Stomach smooth muscle (tissue), 2 donors: Measurements from ENCODE around the gene CDHR1.

ENCODE experiments used
- H3K27ac ChIP-seq: one replicate; pipeline ENCODE4 v1.7.0; 2013; ENCODE audit warnings: mild to moderate bottlenecking, low read length, inconsistent platforms
- H3K27me3 ChIP-seq, 2 donors: one replicate each; pipeline ENCODE4 v1.7.0; 2013; ENCODE audit warnings: low read length in 2 of 2; ENCODE audit not compliant: insufficient read depth in 2 of 2, control insufficient read depth in 1 of 2
- H3K36me3 ChIP-seq, 2 donors: one replicate each; pipeline ENCODE4 v1.7.0; 2013; ENCODE audit warnings: low read length in 2 of 2; ENCODE audit not compliant: control insufficient read depth in 2 of 2, insufficient read depth in 2 of 2
- H3K4me1 ChIP-seq: one replicate; pipeline ENCODE4 v1.7.0; 2013; ENCODE audit warnings: low read length; ENCODE audit not compliant: control insufficient read depth, insufficient read depth
- H3K4me3 ChIP-seq, 2 donors: one replicate each; pipeline ENCODE4 v1.7.0; 2013; ENCODE audit warnings: low read length in 2 of 2
- H3K9ac ChIP-seq, 2 donors: one replicate each; pipeline ENCODE4 v1.7.0; 2013; ENCODE audit warnings: low read length in 2 of 2, mild to moderate bottlenecking in 1 of 2
- H3K9me3 ChIP-seq, 2 donors: one replicate each; pipeline ENCODE4 v1.7.0; 2013; ENCODE audit warnings: low read length in 2 of 2; ENCODE audit not compliant: control insufficient read depth in 2 of 2
- donor health status: healthy.
- donor health status: Pancreatic carcinoma.

CDHR1 gene

DNA sequence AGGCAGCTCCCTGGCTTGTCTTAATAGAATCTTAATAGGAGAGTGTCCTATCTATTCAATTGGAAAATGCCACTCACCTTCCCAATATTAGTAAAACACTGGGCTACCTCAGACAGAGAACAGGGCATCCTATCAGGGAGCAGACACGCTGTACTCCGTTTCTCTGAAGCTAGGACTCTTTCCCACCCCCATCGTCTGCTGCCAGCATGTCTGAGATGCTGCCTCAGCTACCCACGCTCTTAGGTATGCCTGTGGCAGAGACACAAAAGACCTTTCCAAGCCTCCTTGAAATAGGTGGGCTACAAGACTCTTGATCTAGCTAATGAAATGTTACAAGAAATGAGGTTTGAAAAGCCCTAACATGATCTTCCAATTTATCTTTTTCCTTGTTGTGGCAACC, 33.5 kb downstream of the CDHR1 start:
- H3K36me3 ChIP-seq = no peaks in the 10 kb centered on the region

DNA sequence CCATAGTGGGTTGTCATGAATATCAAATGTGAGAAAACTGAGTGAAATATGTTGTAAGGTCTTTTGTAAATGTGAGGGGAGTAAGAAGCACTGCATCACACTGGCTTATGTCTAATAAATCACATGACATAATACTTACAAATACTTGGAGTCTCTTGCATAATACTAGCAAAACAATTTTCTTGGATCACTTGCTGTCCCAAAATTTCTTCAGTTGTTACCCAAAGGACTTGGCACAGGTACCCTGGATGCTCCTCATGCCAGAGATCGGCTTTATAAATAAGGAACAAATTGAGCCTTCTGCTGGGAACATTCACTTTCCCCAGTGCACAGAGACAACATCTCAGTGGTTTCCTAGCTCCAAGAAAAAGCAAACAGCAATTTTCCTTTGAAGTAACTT, 36.0 kb downstream of the CDHR1 start:
- no peaks in the 10 kb centered on the region for H3K4me1 ChIP-seq
- H3K9ac ChIP-seq = no peak overlapping the region
- H3K4me3 ChIP-seq = no peak overlapping the region
- peaks cover 0 to 4% of the 10 kb centered on the region in 2 donors for H3K27me3 ChIP-seq
- H3K36me3 ChIP-seq = no peaks in the 10 kb centered on the region
- H3K9me3 ChIP-seq = no peaks in the 10 kb centered on the region
- H3K27ac ChIP-seq = no peak overlapping the region

More for the DNA sequence above, 33.5 kb downstream of the CDHR1 start:
- no peak overlapping the region for H3K9ac ChIP-seq
- H3K27me3 ChIP-seq = peaks cover 3 to 8% of the 10 kb centered on the region in 2 donors
- H3K4me1 ChIP-seq = no peaks in the 10 kb centered on the region
- no peaks in the 10 kb centered on the region for H3K9me3 ChIP-seq
- H3K27ac ChIP-seq = no peak overlapping the region
- H3K4me3 ChIP-seq = no peak overlapping the region

DNA sequence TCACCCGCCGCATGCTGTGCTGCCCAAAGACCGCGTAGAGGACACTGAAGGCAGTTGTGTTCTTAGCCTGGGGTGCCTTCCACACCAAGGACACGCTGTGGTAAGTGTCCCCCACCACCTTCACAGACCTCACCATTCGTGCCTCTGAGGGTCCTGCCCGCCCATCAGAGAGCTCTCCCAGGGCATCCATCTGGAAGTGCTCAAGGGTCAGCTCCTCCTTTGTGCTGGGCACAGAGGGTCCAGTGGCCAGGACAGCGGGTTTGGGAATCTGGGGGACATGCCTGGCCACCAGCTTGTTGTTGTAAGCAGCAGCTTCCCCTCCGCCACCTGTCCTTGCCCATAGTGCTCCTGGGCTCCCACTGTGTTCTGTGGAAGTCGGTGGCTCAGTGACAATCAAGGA, 38.0 kb downstream of the CDHR1 start:
- Histone ChIP-seq H3K4me1 (no peaks in the 10 kb centered on the region), H3K36me3 (no peaks in the 10 kb centered on the region), H3K9ac (no peak overlapping the region), H3K9me3 (no peaks in the 10 kb centered on the region), H3K4me3 (no peak overlapping the region), H3K27ac (no peak overlapping the region), H3K27me3 (peaks cover 6 to 7% of the 10 kb centered on the region in 2 donors)

DNA sequence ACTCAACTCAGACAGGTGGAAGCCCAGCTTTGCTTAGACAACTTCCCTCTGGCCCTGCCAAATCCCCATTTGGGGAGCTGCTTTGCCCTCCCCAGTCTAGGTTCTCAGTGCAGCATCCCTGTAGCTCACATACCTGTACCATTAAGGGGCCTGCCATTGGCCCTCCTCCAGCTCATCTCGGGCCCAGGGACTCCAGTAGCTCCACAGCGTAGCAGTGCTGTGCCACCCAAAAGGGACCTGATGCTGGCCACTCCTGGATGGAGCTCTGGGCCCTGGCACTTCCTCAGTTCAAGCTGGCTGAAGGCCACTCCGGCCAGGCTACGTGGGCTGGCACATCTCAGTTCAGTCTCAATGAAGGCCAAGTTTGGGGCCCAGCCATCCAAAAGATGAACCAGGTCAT, 39.6 kb downstream of the CDHR1 start:
- Histone ChIP-seq H3K27me3 (peaks cover 7 to 8% of the 10 kb centered on the region in 2 donors), H3K36me3 (no peaks in the 10 kb centered on the region), H3K9ac (no peak overlapping the region), H3K4me1 (peaks cover 3% of the 10 kb centered on the region), H3K9me3 (no peaks in the 10 kb centered on the region), H3K4me3 (no peak overlapping the region), H3K27ac (no peak overlapping the region)

DNA sequence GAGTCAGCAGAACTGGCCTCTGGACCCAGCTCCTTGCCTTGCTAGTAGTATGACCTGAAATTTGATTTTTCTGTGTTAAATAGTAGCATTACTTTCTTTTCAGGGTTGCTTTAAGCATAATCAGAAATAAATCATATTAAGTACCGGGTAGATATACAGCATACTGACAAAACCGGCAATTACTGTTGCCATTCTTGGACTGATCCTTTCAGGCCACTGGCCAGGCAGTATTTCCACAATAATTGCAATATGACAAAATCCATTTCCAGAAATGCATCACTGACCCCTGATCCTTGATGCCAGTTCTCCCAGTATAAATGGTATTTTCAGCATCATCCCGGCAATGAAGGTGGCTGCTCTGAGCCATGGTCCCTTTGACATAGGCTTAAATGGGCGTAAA, 40.1 kb downstream of the CDHR1 start:
- Histone ChIP-seq H3K36me3 (no peaks in the 10 kb centered on the region), H3K9ac (no peak overlapping the region), H3K4me3 (no peak overlapping the region), H3K9me3 (no peaks in the 10 kb centered on the region), H3K4me1 (peaks cover 3% of the 10 kb centered on the region), H3K27me3 (peaks cover 9 to 10% of the 10 kb centered on the region in 2 donors), H3K27ac (no peak overlapping the region)

DNA sequence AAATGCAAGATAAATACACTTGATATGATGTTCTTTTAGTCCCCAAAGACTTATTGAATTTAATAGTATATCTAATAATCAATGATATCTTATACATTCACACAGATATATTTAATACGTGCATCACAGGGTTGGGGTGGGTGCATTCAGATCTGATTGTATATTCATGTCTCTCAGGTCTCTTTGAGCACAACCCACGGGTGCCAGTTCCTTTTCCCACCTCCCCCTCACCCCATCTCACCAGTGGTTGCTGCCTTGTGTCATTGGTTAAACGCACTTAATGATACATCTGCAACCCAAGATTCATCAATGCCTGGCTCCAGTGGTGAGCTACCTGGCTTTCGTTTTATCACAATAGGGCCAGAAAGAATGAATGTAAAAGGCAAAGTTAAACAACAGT, 40.8 kb downstream of the CDHR1 start:
- Histone ChIP-seq H3K27me3 (peaks cover 10 to 11% of the 10 kb centered on the region in 2 donors), H3K9ac (no peak overlapping the region), H3K4me3 (no peak overlapping the region), H3K9me3 (no peaks in the 10 kb centered on the region), H3K27ac (no peak overlapping the region), H3K36me3 (no peaks in the 10 kb centered on the region), H3K4me1 (peaks cover 3% of the 10 kb centered on the region)

DNA sequence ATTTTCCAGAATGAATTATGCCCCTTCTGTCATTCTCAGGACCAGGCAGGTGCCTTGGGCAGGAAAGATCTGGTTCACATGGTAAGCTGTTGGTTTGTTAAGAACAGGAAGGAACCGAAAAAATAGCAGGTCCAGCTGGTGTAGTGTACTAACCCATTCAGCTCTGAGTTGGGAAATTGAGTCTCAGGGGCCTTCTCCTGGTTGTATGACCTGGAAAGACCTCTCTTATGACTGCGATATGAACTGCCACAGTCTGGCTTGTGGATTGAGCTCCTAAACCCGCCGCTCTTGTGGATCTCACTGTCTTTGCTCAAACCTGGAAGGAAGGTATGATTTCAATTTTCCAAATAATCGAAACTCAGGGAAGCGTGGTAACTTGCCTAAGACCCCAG, 42.5 kb downstream of the CDHR1 start:
- Histone ChIP-seq H3K27ac (no peak overlapping the region), H3K4me1 (peaks cover 3% of the 10 kb centered on the region), H3K27me3 (peaks cover 9 to 10% of the 10 kb centered on the region in 2 donors)

DNA sequence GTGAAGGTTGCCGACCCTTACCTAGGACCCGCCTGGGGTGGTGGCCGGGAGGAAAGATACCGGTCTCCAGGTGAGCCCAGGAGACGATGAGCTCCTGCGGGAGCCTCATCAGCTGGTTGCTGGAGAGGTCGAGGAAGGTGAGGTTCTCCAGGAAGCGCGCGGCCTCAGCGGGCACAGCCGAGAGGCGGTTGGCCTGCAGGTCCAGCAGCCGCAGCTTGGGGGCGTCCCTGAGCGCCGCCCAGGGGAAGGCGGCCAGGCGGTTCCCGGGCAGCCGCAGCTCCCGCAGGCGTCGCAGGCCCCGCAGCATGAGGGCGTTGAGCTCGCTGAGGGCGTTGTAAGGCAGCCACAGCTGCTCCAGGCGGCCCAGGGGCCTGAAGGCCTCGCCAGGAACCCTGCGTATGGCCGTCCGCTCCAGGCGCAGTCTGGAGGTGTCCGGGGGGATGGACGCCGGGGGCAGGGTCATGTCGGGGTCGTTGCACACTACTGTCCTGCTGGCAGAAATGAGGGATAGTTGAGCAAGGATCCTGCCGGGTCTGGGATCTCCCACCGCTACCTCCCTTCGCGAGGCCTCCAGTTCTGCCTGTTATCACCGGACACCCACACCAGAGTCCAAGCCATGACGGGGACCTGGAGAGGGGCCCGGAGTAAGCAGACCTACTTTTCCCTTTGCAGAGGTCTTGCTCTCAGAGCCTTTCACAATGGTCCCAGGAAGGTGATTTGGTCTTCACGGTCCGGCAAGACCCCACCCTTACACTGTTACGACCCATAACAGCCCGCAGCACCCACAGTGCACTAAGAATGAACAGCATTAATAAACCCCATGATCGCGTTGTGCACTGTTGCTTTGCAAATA, 43.1 kb downstream of the CDHR1 start:
- no peak overlapping the region for H3K9ac ChIP-seq
- H3K4me1 ChIP-seq = peaks cover 3% of the 10 kb centered on the region
- H3K9me3 ChIP-seq = no peaks in the 10 kb centered on the region
- no peak overlapping the region for H3K27ac ChIP-seq
- no peaks in the 10 kb centered on the region for H3K36me3 ChIP-seq
- H3K27me3 ChIP-seq = peaks cover 9 to 10% of the 10 kb centered on the region in 2 donors
- H3K4me3 ChIP-seq = no peak overlapping the region

More for the DNA sequence above, 42.5 kb downstream of the CDHR1 start:
- no peaks in the 10 kb centered on the region for H3K9me3 ChIP-seq
- H3K4me3 ChIP-seq = no peak overlapping the region
- no peak overlapping the region for H3K9ac ChIP-seq
- H3K36me3 ChIP-seq = no peaks in the 10 kb centered on the region

DNA sequence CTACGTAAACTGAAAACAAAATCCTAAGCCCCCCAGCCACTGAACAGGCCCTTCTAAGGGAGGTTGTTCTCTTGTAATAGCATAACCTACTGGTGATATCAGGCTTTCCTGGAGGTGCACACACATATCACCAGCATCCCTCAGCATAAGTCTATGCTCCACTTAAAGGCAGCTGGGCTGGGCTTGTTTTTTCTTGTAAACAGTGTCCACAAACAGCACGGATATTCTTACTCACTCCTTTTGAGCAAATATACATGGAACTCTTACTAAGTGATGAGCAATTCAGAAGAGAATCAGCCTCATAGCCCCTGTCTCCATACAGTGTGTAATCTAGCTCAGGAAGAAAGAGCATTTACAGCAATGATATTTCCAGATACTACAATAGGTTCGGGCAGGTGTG, 44.6 kb downstream of the CDHR1 start:
- peaks cover 3% of the 10 kb centered on the region for H3K4me1 ChIP-seq
- H3K36me3 ChIP-seq = no peaks in the 10 kb centered on the region
- H3K9ac ChIP-seq = no peak overlapping the region
- peaks cover 9 to 10% of the 10 kb centered on the region in 2 donors for H3K27me3 ChIP-seq
- no peak overlapping the region for H3K4me3 ChIP-seq
- H3K9me3 ChIP-seq = no peaks in the 10 kb centered on the region
- no peak overlapping the region for H3K27ac ChIP-seq

DNA sequence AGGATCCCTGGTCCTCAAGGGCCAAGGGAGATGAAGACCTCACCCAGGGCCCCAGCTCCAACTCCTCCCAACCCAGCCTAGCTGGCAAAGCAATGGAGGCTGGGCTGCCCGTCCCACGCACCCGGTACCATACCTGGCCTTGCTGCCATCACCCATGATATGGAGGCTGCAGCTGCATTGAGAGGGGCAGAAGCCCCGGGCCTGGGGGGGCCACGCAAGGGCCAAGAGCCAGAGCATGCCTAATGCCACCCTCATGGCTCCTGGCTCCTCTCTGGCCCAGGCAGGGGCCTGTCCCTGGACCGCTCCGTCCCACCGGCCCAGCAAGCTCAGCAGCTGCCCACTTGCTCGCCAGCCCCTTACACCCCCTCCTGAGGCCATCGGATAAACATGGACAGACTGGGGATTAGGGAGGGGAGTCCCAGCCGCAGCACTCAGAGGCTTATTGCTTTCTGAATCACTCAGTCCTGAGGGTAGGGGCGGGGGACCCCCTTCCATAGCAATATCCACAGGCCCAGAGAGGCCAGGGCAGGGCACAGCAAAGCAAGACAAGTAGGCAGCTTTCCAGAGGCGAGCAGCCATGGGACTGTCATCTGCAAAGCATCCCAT, 47.0 kb downstream of the CDHR1 start, which contains the start of gene LRIT1:
Gene LRIT1 (minus strand): TSS at position 362 of the 606 bp plus-strand sequence. CDS start 107 bp downstream, at position 255.
- peaks cover 10% of the 10 kb centered on the region in 2 donors for H3K27me3 ChIP-seq
- no peak within 1 kb of the TSS for H3K4me3 ChIP-seq
- H3K27ac ChIP-seq = no peak within 1 kb of the TSS
- H3K9ac ChIP-seq = no peak within 1 kb of the TSS
- H3K9me3 ChIP-seq = no peaks in the 10 kb centered on the region
- peaks cover 6% of the 10 kb centered on the region for H3K4me1 ChIP-seq
- no peaks in the 10 kb centered on the region for H3K36me3 ChIP-seq

DNA sequence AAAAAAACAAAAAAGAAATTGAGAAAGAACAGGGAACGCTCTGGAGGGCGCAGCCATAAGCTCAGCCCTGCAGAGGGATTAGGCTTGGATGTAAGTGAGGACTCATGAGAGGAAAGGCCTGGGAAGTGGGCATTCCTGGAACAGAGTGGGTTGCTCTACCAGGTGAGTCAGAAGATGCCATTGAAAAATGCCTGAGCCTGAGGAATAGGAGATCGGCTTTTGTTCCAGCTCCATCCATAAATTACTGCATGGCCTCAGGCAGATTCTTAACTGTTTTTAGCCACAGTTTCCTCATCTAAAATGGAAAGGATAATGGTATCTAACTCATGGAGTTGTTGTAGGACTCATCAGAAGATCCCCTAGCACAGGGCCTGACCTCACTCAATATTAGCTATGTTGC, 49.4 kb downstream of the CDHR1 start:
- no peak overlapping the region for H3K9ac ChIP-seq
- peaks cover 3% of the 10 kb centered on the region for H3K4me1 ChIP-seq
- no peaks in the 10 kb centered on the region for H3K9me3 ChIP-seq
- no peak overlapping the region for H3K4me3 ChIP-seq
- H3K27ac ChIP-seq = no peak overlapping the region
- peaks cover 4 to 7% of the 10 kb centered on the region in 2 donors for H3K27me3 ChIP-seq
- no peaks in the 10 kb centered on the region for H3K36me3 ChIP-seq
